Occipital lobe (tissue), 2 donors: ENCODE data around the gene ZCCHC8. TPM values are rescaled to one million over a fixed set of nuclear protein-coding genes. Genes with fewer than 3 reads are reported as not detected.
"Not testable (repeated sequence)": the region's sequence is repeated elsewhere in the genome, so short reads cannot be mapped to it uniquely, and the experiment has no call there.

Experiments used
- DNase-seq: peaks from one replicate; lab custom pipeline; 2025; lab: John Stamatoyannopoulos, UW
- total RNA-seq: library from RNA; depleted of rRNA; stranded (reverse); fragments of >200 nt; gene quantifications from one replicate; pipeline ENCODE4 v1.2.3, GENCODE V29; 2014

The ZCCHC8 gene
- total RNA-seq, 1 donor from 2014 or later = 31.7 TPM

- DNase-seq = no peak
Observed at GRCh38 chr12:122473543-122474323, 27.0 kb downstream of the ZCCHC8 start.

GRCh38 chr12:122471324-122472226 is 29.2 kb downstream of the ZCCHC8 start:
- no peak for DNase-seq

GRCh38 chr12:122470576-122470975 is 30.2 kb downstream of the ZCCHC8 start:
- DNase-seq = not testable (repeated sequence)

DNA sequence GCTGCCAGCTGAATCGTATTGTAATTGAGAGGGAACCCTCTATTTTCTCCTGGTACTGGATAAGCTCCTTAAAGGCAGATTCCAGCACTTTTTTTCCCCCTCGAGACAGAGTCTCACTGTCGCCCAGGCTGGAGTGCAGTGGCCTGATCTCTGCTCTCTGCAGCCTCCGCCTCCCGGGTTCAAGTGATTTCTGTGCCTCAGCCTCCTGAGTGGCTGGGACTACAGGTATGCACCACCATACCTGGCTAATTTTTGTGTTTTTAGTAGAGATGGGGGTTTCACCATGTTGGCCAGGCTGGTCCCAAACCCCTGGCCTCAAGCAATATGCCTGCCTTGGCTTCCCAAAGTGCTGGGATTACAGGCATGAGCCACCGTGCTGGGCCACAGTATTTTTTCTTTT is 30.9 kb downstream of the ZCCHC8 start:
- DNase-seq = not testable (repeated sequence)

GRCh38 chr12:122467983-122468382 is 32.7 kb downstream of the ZCCHC8 start:
- DNase-seq = no peak

- DNase-seq = not testable (repeated sequence)
Observed at GRCh38 chr12:122464317-122465042, 36.3 kb downstream of the ZCCHC8 start.

GRCh38 chr12:122460641-122461040 is 40.1 kb downstream of the ZCCHC8 start:
- no peak for DNase-seq

DNA sequence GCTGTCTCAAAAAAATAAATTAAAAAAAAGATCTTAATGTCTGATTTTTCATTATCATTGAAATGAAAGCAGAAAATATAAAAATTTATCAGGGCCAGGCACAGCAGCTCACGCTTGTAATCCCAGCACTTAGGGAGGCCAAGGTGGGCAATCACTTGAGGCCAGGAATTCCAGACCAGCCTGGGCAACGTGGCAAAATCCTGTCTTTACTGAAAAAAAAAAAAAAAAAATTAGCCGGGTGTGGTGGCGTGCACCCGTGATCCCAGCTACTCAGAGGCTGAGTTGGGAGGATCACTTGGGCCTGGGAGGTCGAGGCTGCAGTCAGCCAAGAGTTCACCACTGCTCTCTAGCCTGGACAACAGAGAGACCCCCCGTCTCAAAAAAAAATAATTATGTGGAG is 40.7 kb downstream of the ZCCHC8 start:
- DNase-seq = no peak

DNA sequence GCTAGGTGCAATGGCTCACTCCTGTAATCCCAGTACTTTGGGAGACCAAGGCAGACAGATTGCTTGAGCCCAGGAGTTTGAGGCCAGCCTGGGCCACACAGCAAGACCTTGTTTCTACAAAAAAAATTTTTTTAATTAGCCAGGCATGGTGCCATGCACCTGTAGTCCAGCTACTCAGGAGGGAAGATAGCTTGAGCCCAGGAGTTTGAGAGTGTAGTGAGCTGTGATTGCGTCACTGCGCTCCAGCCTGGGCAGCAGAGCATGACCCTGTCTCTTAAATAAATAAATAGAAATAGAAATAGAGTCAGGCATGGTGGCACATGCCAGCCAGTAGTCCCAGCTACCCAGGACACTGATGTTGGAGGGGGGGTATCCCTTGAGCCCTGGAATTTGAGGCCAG is 41.5 kb downstream of the ZCCHC8 start:
- no peak for DNase-seq

DNA sequence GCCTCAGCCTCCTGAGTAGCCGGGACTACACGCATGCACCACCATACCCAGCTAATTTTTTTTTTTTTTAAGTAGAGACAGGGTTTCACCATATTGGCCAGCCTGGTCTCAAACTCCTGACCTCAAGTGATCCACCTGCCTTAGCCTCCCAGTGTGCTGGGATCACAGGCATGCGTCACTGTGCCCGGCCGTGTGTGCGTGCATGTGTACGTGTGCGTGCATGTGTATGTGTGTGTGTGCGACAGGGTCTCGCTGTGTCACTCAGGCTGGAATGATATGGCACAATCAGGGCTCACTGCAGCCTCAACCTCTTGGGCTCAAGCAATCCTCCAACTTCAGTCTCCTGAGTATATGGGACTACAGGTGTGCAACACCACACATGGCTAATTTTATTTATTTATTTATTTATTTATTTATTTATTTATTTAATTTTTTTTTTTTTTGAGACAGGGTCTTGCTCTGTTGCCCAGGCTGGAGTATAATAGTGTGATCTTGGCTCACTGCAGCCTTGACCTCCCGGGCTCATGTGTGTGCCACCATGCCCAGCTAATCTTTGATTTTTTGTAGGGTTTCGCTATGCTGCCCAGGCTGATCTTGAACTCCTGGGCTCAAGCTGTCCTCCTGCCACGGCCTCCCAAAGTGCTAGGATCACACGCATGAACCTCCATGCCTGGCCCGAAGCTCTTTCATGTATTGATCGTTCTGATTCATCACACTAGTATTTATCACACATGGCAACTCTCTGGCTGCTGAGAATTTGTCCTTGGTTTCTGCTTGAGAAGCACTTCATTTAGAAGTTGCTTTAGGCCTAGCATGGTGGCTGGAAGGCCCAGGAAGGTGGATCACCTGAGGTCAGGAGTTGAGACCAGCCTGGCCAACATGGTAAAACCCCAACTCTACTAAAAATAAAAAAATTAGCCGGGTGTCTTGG is 42.4 kb downstream of the ZCCHC8 start:
- no peak for DNase-seq

- DNase-seq = no peak
Observed at GRCh38 chr12:122457627-122458026, 43.1 kb downstream of the ZCCHC8 start.

- DNase-seq = no peak
Observed at GRCh38 chr12:122454739-122455138, 46.0 kb downstream of the ZCCHC8 start.

GRCh38 chr12:122454250-122454721 is 46.4 kb downstream of the ZCCHC8 start:
- no peak for DNase-seq

- DNase-seq = no peak
Observed at GRCh38 chr12:122452701-122453285, 47.9 kb downstream of the ZCCHC8 start.

DNA sequence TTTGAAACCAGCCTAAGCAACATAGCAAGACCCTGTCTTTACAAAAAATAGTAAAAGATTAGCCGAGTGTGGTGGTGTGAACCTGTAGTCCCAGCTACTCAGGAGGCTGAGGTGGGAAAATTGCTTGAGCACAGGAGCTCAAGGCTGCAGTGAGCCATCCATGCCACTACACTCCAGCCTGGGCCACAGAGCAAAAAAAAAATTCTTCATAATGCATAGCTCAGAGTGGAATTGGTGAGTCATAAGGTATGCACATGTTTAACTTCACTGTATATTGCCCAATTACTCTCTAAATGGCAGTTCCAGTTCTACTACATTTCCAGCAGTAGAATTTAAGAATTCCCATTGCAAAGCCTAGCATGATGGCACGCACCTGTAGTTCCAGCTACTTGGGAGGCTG is 51.4 kb downstream of the ZCCHC8 start:
- DNase-seq = no peak

- not testable (repeated sequence) for DNase-seq
Observed at GRCh38 chr12:122447825-122448224, 52.9 kb downstream of the ZCCHC8 start.

GRCh38 chr12:122446390-122446789 is 54.3 kb downstream of the ZCCHC8 start:
- not testable (repeated sequence) for DNase-seq

DNA sequence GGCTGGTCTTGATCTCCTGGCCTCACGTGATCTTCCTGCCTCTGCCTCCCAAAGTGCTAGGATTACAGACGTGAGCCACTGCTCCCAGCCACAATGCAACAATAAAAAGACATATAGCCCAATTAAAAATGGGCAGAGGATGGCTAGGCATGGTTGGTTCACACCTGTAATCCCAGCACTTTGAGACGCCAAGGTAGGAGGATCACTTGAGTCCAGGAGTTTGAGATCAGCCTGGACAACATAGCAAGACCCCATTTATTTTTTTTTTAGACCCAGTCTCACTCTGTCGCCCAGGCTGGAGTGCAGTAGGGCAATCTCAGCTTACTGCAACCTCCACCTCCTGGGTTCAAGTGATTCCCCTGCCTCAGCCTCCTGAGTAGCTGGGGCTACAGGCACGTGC is 56.7 kb downstream of the ZCCHC8 start:
- not testable (repeated sequence) for DNase-seq

- DNase-seq = not testable (repeated sequence)
Observed at GRCh38 chr12:122438822-122439221, 61.9 kb downstream of the ZCCHC8 start.

DNA sequence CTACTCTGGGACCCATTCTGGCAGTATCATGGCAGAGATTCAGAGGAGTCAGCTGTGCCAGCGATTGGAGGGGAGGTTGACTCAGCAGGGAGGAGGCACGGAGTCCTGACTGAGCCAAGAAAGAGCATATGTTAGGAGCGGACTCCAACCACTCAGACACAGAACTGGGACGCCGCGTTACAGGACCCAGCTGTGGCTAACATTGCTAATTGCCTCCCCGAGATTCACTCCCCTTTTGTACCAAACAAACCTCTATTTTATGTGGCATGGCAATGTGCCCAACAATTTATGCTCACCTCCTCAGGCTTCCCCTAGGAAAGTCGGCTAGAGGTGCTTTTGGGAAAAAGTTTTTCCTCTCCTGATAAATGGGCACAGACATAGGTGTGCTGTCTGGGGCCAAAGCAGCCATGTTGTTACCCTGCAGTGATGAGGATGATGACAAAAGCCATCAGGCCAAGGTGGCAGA is 63.0 kb downstream of the ZCCHC8 start:
- DNase-seq = peak; percentile 81
